B cell (primary cell): Measurements from ENCODE around the gene MYO9B. TPM values are rescaled to one million over a fixed set of nuclear protein-coding genes. Genes with fewer than 3 reads are reported as not detected.

Experiments used
- ATAC-seq: fragments of 200-7000 bp; cut with Tn5 transposase; one replicate; pipeline ENCODE4 v1.10.0; 2021; ENCODE audit warnings: low read depth, mild to moderate bottlenecking, moderate number of reproducible peaks, moderate library complexity
- CTCF ChIA-PET: fragments of 350-600 bp; sonication (Branson Sonifier 250); formaldehyde crosslinking; loops from one replicate; lab custom pipeline; 2021; ENCODE audit warnings: antibody characterized with exemption, inconsistent platforms; lab: Charles Lee
- POLR2A ChIA-PET: fragments of 350-600 bp; sonication (Branson Sonifier 250); formaldehyde crosslinking; loops from one replicate; lab custom pipeline; 2021; ENCODE audit warnings: antibody characterized with exemption; lab: Charles Lee
- DNase-seq: peaks from one replicate; pipeline ENCODE4 v3.0.0; 2013
- H2AFZ ChIP-seq: 2 replicates; pipeline ENCODE4 v1.6.1; 2012; ENCODE audit warnings: mild to moderate bottlenecking, low read depth, low read length; ENCODE audit not compliant: insufficient read depth, poor library complexity, severe bottlenecking
- H3K27ac ChIP-seq, 2 donors: 1 replicate in 1 of 2; 2 replicates in 1 of 2; pipeline ENCODE4 v1.5.1; 2012 to 2013; ENCODE audit warnings: low read length in 2 of 2, mild to moderate bottlenecking in 2 of 2, moderate library complexity in 1 of 2
- H3K27me3 ChIP-seq, 4 experiments: fragments of 200-600 bp in 1 of 4; sonication (generic) in 1 of 4; replicated peaks in 1 of 4; 1 replicate in 2 of 4; 2 replicates in 2 of 4; pipeline versions ENCODE4 v1.6.1 to v1.7.0; 2013 to 2016; ENCODE audit warnings: low read length in 3 of 4, mild to moderate bottlenecking in 2 of 4, mixed read lengths in 1 of 4, moderate library complexity in 1 of 4; ENCODE audit not compliant: insufficient read depth in 4 of 4, control insufficient read depth in 3 of 4; ENCODE audit errors: control extremely low read depth in 1 of 4
- H3K36me3 ChIP-seq, 2 experiments: replicated peaks in 1 of 2; 1 replicate in 1 of 2; 2 replicates in 1 of 2; pipeline versions ENCODE4 v1.6.1 to v1.7.1; 2013; ENCODE audit warnings: low read length in 1 of 2; ENCODE audit not compliant: insufficient read depth in 2 of 2, control insufficient read depth in 1 of 2; ENCODE audit errors: control extremely low read depth in 1 of 2, extremely low read depth in 1 of 2
- H3K4me1 ChIP-seq, 2 donors: fragments of 200-600 bp in 1 of 2; sonication (generic) in 1 of 2; 1 replicate in 1 of 2; 2 replicates in 1 of 2; pipeline versions ENCODE4 v1.5.1 to v1.6.1; 2013 to 2017; ENCODE audit warnings: low read length in 2 of 2; ENCODE audit not compliant: control insufficient read depth in 2 of 2, insufficient read depth in 2 of 2
- H3K4me2 ChIP-seq: replicated peaks from 2 replicates; pipeline ENCODE3; 2012; ENCODE audit warnings: mild to moderate bottlenecking, low read depth, low read length; ENCODE audit not compliant: poor library complexity, severe bottlenecking
- H3K4me3 ChIP-seq, 5 experiments: fragments of 200-600 bp in 1 of 5; sonication (generic) in 1 of 5; 1 replicate in 3 of 5; 2 replicates in 2 of 5; pipeline versions ENCODE4 v1.5.1 to v1.7.0; 2011 to 2016; ENCODE audit warnings: low read length in 4 of 5, mild to moderate bottlenecking in 4 of 5, low read depth in 2 of 5, control low read depth in 1 of 5, moderate library complexity in 1 of 5; ENCODE audit not compliant: insufficient read depth in 1 of 5; ENCODE audit errors: control extremely low read depth in 1 of 5, extremely low read depth in 1 of 5
- H3K79me2 ChIP-seq: fragments of 200-600 bp; sonication (generic); one replicate; pipeline ENCODE4 v1.6.0; 2016; ENCODE audit warnings: low read length; ENCODE audit not compliant: control insufficient read depth, insufficient read depth
- H3K9ac ChIP-seq: fragments of 200-600 bp; sonication (generic); 2 replicates; pipeline ENCODE4 v1.6.1; 2017; ENCODE audit warnings: mild to moderate bottlenecking, low read length, moderate library complexity
- H3K9me3 ChIP-seq, 3 donors: one replicate each; pipeline versions ENCODE4 v1.6.1 to v1.7.1; 2013; ENCODE audit warnings: low read length in 2 of 3; ENCODE audit not compliant: control insufficient read depth in 2 of 3, insufficient read depth in 1 of 3; ENCODE audit errors: control extremely low read depth in 1 of 3
- H4K20me1 ChIP-seq: 2 replicates; pipeline ENCODE4 v1.6.0; 2012; ENCODE audit warnings: mild to moderate bottlenecking, low read length; ENCODE audit not compliant: insufficient read depth, control insufficient read depth, poor library complexity, severe bottlenecking
- H3K27ac Mint-ChIP-seq: one replicate; pipeline ENCODE4 v1.8.0; 2021; ENCODE audit warnings: mixed read lengths
- H3K27me3 Mint-ChIP-seq: one replicate; pipeline ENCODE4 v1.8.0; 2021; ENCODE audit warnings: mixed read lengths
- H3K4me1 Mint-ChIP-seq: one replicate; pipeline ENCODE4 v1.8.0; 2021; ENCODE audit warnings: mixed read lengths
- H3K4me3 Mint-ChIP-seq: one replicate; pipeline ENCODE4 v1.8.0; 2021; ENCODE audit warnings: mixed read lengths
- H3K9me3 Mint-ChIP-seq: one replicate; pipeline ENCODE4 v1.8.0; 2022; ENCODE audit warnings: mixed read lengths; ENCODE audit not compliant: insufficient read depth
- EZH2 ChIP-seq: IDR thresholded peaks from 2 replicates; pipeline ENCODE4 v1.6.1; 2012; ENCODE audit warnings: borderline replicate concordance, low read depth, mild to moderate bottlenecking, moderate library complexity, low read length; ENCODE audit not compliant: insufficient read depth, poor library complexity, severe bottlenecking
- WGBS: methylation state at CpG from one replicate; pipeline ENCODE4 v1.1.5; 2013; ENCODE audit warnings: missing lambda C conversion rate; ENCODE audit not compliant: insufficient coverage; 5-methylcytosine and 5-hydroxymethylcytosine counted together
- intact Hi-C: fragments of 100-400 bp; cut with micrococcal nuclease; formaldehyde crosslinking; loops from one replicate; pipeline ENCODE4 v1.10.0; 2022
- polyA plus RNA-seq: library from polyadenylated mRNA; depleted of rRNA; stranded (reverse); fragments of >200 nt; gene quantifications from 2 replicates; pipeline ENCODE4 v1.2.3, GENCODE V29; 2012
- total RNA-seq, 2 donors: library from RNA; stranded (reverse); fragments of 120-200 nt in 1 of 2; gene quantifications; 1 replicate in 1 of 2; 2 replicates in 1 of 2; pipeline versions ENCODE4 v1.2.3 to v1.2.4, GENCODE V29; 2013 to 2022
- TF ChIP-seq, protein P1 (sequence below): fragments of 200-600 bp; IDR thresholded peaks from one replicate; pipeline ENCODE4 v1.8.0; 2022; ENCODE audit warnings: antibody characterized with exemption, mild to moderate bottlenecking

The MYO9B gene
- total and polyA plus RNA-seq, 2 donors (not counting 1 experiment from before 2014, with no cell fraction given), result 256 to 273 TPM

DNA sequence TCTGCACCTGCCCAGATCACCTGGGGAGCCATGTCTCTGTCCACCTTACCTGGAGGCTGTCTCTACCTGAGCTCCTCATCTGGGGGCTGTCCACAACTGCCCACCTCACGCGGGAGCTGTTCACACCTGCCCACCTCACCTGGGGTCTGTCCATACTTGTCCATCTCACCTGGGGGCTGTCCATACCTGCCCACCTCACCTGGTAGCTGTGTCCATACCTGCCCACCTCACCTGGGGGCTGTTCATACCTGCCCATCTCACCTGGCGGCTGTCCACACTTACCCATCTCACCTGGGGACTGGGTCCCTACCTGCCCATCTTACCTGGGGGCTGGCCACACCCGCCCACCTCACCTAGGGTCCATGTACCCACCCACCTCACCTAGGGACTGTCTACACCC lies 38.9 kb upstream of the MYO9B start:
- peaks cover 18% of the 10 kb centered on the region for H3K27me3 Mint-ChIP-seq
- no peaks in the 10 kb centered on the region for H3K9me3 Mint-ChIP-seq
- H3K4me1 ChIP-seq, result peaks cover 0 to 3% of the 10 kb centered on the region in 2 donors
- WGBS, result 94% methylated on average over 4 of the region's 4 CpGs
- no peak overlapping the region for H3K27ac Mint-ChIP-seq
- H4K20me1 ChIP-seq, result no peaks in the 10 kb centered on the region
- H2AFZ ChIP-seq, result no peak overlapping the region
- DNase-seq (no peak), ATAC-seq (no peak)
- H3K4me3 Mint-ChIP-seq, result no peak overlapping the region
- H3K4me1 Mint-ChIP-seq, result no peaks in the 10 kb centered on the region
- no peaks in the 10 kb centered on the region for H3K27me3 ChIP-seq
- no peak overlapping the region for H3K4me2 ChIP-seq
- no peak overlapping the region for H3K4me3 ChIP-seq
- no peaks in the 10 kb centered on the region for H3K36me3 ChIP-seq
- TF ChIP-seq, protein P1, sequence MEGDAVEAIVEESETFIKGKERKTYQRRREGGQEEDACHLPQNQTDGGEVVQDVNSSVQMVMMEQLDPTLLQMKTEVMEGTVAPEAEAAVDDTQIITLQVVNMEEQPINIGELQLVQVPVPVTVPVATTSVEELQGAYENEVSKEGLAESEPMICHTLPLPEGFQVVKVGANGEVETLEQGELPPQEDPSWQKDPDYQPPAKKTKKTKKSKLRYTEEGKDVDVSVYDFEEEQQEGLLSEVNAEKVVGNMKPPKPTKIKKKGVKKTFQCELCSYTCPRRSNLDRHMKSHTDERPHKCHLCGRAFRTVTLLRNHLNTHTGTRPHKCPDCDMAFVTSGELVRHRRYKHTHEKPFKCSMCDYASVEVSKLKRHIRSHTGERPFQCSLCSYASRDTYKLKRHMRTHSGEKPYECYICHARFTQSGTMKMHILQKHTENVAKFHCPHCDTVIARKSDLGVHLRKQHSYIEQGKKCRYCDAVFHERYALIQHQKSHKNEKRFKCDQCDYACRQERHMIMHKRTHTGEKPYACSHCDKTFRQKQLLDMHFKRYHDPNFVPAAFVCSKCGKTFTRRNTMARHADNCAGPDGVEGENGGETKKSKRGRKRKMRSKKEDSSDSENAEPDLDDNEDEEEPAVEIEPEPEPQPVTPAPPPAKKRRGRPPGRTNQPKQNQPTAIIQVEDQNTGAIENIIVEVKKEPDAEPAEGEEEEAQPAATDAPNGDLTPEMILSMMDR, result no peak
- TF ChIP-seq EZH2, result no peak
- CTCF ChIA-PET, result no interaction called here
- H3K27ac ChIP-seq, result no peak overlapping the region
- no peaks in the 10 kb centered on the region for H3K79me2 ChIP-seq
- POLR2A ChIA-PET, result interaction anchor here (0.7 kb wide), 1 partner anchor 1561 kb away, joined by 5 read pairs; no protein-coding TSS in a partner anchor
- H3K9ac ChIP-seq, result no peak overlapping the region
- H3K9me3 ChIP-seq, result peaks cover 0 to 6% (median 0%) of the 10 kb centered on the region in 3 donors
- intact Hi-C loops, result no loop called here

DNA sequence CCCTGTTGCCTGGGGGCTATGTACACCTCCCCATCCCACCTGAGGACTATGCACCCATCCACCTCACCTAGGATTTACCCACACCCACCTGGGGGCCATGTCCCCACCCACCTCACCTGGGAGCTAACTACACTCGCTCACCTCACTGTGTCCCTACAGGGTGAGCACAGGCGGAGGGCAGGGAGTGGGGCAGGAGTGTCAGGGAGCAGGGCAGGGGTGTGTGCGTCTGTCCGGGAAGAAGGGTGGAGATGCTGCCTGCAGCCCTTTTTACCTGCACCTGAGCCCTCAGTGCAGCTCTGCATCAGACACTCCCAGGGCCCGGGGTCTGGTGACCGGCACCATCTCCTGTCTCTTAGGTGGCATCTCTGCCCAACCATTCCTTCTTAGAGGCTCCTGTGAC lies 38.4 kb upstream of the MYO9B start:
- POLR2A ChIA-PET, result no interaction called here
- 97% methylated on average over 6 of the region's 6 CpGs for WGBS
- Histone ChIP-seq H3K9ac (no peak overlapping the region), H3K79me2 (no peaks in the 10 kb centered on the region), H2AFZ (no peak overlapping the region), H3K4me1 (peaks cover 0 to 3% of the 10 kb centered on the region in 2 donors), H4K20me1 (no peaks in the 10 kb centered on the region), H3K4me3 (no peak overlapping the region), H3K27me3 (peaks cover 0 to 4% (median 2%) of the 10 kb centered on the region in 4 experiments), H3K4me2 (no peak overlapping the region), H3K36me3 (no peaks in the 10 kb centered on the region), H3K9me3 (peaks cover 0 to 6% (median 0%) of the 10 kb centered on the region in 3 donors), H3K27ac (no peak overlapping the region)
- H3K27me3 Mint-ChIP-seq, result peaks cover 17% of the 10 kb centered on the region
- CTCF ChIA-PET, result no interaction called here
- intact Hi-C loops, result no loop called here
- H3K9me3 Mint-ChIP-seq, result no peaks in the 10 kb centered on the region
- no peak for TF ChIP-seq EZH2
- TF ChIP-seq, protein P1, result no peak
- no peaks in the 10 kb centered on the region for H3K4me1 Mint-ChIP-seq
- no peak overlapping the region for H3K27ac Mint-ChIP-seq
- no peak for DNase-seq
- no peak for ATAC-seq
- no peak overlapping the region for H3K4me3 Mint-ChIP-seq
